Panc1 (cell line): ENCODE data around the gene BRAT1.

Experiments
- CTCF ChIP-seq: fragments of 450-650 bp; IDR thresholded peaks from 2 replicates; pipeline ENCODE4 v1.5.1; 2017; ENCODE audit warnings: mild to moderate bottlenecking
- POLR2AphosphoS5 ChIP-seq: IDR thresholded peaks from 2 replicates; pipeline ENCODE4 v1.6.1; 2012; ENCODE audit warnings: mild to moderate bottlenecking, low read depth, low read length, moderate library complexity

- no peak for TF ChIP-seq CTCF
- no peak for TF ChIP-seq POLR2AphosphoS5
Observed at GRCh38 chr7:2566890-2567678, 11.8 kb upstream of the BRAT1 start.
